Right ventricle myocardium inferior (tissue), 1 donor: ENCODE measurements around the gene TRAPPC12. TPM values are rescaled to one million over a fixed set of nuclear protein-coding genes. Genes with fewer than 3 reads are reported as not detected.
A peak's percentile ranks its signal among the peaks of the same experiment; 100 is the strongest.
"Not testable (repeated sequence)": the region's sequence is repeated elsewhere in the genome, so short reads cannot be mapped to it uniquely, and the experiment has no call there.

Experiments used
- ATAC-seq: fragments of 200-7000 bp; cut with Tn5 transposase; one replicate; pipeline ENCODE4 v1.9.1; 2020; ENCODE audit warnings: mild to moderate bottlenecking, moderate library complexity
- DNase-seq: peaks from one replicate; pipeline ENCODE4 v3.0.0; 2021; ENCODE audit errors: missing footprints
- intact Hi-C: fragments of 100-400 bp; cut with DNase I; formaldehyde crosslinking; loops from one replicate; pipeline ENCODE4 v1.11.0; 2022
- long read RNA-seq: library from polyadenylated mRNA; unstranded; transcript quantifications from one replicate; pipeline ENCODE4 v2.0.0, GENCODE V29; 2021
- total RNA-seq: library from RNA; stranded (reverse); fragmentation: NEBNext Ultra II Directional; extraction: Animal tissue kit (Norgen Biotek cat#: 25700); gene quantifications from one replicate; pipeline ENCODE4 v1.2.1, GENCODE V29; 2021
- donor health status: DM: no; HTN: yes; CAD: no; lungs with severe emphysema.

The TRAPPC12 gene
- 110 TPM for total RNA-seq
- long read RNA-seq, transcript TRAPPC12-201 (12 exons, 2,508 nt), result major isoform, 32 of 55 reads
- long read RNA-seq, partial matches to known transcripts, result 14 of 55 reads
- long read RNA-seq, other reads (novel, unspliced or antisense), result 7 of 55 reads

- peak; percentile 93 for ATAC-seq
- peak; percentile 96 for DNase-seq
- intact Hi-C loops, result loop anchor here (10.0 kb wide), 2 partner anchors 75 to 135 kb away; partner anchors contain the start of gene ADI1
Observed at GRCh38 chr2:3379647-3380534, at the start of gene TRAPPC12. TRAPPC12 (plus strand) TSS chr2:3379694; CDS start chr2:3387624, 7,930 bp downstream.

- ATAC-seq, result no peak
- no peak for DNase-seq
- intact Hi-C loops, result no loop called here
Observed at GRCh38 chr2:3332133-3332532, 47.4 kb upstream of the TRAPPC12 start.

- intact Hi-C loops, result no loop called here
- ATAC-seq, result peak; percentile 48
Observed at GRCh38 chr2:3334392-3335345, 44.8 kb upstream of the TRAPPC12 start.

GRCh38 chr2:3336844-3337243, 42.6 kb upstream of the TRAPPC12 start:
- ATAC-seq (no peak), DNase-seq (no peak)
- intact Hi-C loops, result no loop called here

More at GRCh38 chr2:3334392-3335345, 44.8 kb upstream of the TRAPPC12 start:
- DNase-seq, result peak; percentile 74

GRCh38 chr2:3338340-3338739, 41.2 kb upstream of the TRAPPC12 start:
- intact Hi-C loops, result no loop called here
- ATAC-seq (no peak), DNase-seq (no peak)

GRCh38 chr2:3340144-3340543, 39.4 kb upstream of the TRAPPC12 start:
- intact Hi-C loops, result no loop called here
- ATAC-seq (no peak), DNase-seq (no peak)

GRCh38 chr2:3341336-3341735, 38.2 kb upstream of the TRAPPC12 start:
- DNase-seq, result no peak
- ATAC-seq, result no peak
- intact Hi-C loops, result no loop called here

GRCh38 chr2:3342324-3342723, 37.2 kb upstream of the TRAPPC12 start:
- intact Hi-C loops, result no loop called here
- ATAC-seq (no peak), DNase-seq (no peak)

- no peak for ATAC-seq
- intact Hi-C loops, result no loop called here
Observed at GRCh38 chr2:3343012-3343411, 36.5 kb upstream of the TRAPPC12 start.

GRCh38 chr2:3344897-3345296, 34.6 kb upstream of the TRAPPC12 start:
- ATAC-seq (no peak), DNase-seq (no peak)
- intact Hi-C loops, result no loop called here

More at GRCh38 chr2:3343012-3343411, 36.5 kb upstream of the TRAPPC12 start:
- no peak for DNase-seq

- intact Hi-C loops, result no loop called here
- ATAC-seq (no peak), DNase-seq (no peak)
Observed at GRCh38 chr2:3345621-3346020, 33.9 kb upstream of the TRAPPC12 start.

- intact Hi-C loops, result no loop called here
- no peak for ATAC-seq
- no peak for DNase-seq
Observed at GRCh38 chr2:3348767-3349166, 30.7 kb upstream of the TRAPPC12 start.

GRCh38 chr2:3349211-3349693, 30.2 kb upstream of the TRAPPC12 start:
- peak; percentile 46 for ATAC-seq
- intact Hi-C loops, result no loop called here
- no peak for DNase-seq

- intact Hi-C loops, result no loop called here
- ATAC-seq (no peak), DNase-seq (no peak)
Observed at GRCh38 chr2:3354986-3355385, 24.5 kb upstream of the TRAPPC12 start.

- intact Hi-C loops, result no loop called here
- ATAC-seq (no peak), DNase-seq (no peak)
Observed at GRCh38 chr2:3355951-3356569, 23.4 kb upstream of the TRAPPC12 start.

- intact Hi-C loops, result no loop called here
- ATAC-seq (no peak), DNase-seq (no peak)
Observed at GRCh38 chr2:3356799-3357198, 22.7 kb upstream of the TRAPPC12 start.

- ATAC-seq, intact Hi-C loops: not testable (repeated sequence)
Observed at GRCh38 chr2:3357446-3357845, 22.0 kb upstream of the TRAPPC12 start.

GRCh38 chr2:3357926-3358325, 21.6 kb upstream of the TRAPPC12 start:
- DNase-seq (no peak), ATAC-seq (no peak)
- intact Hi-C loops, result no loop called here

More at GRCh38 chr2:3357446-3357845, 22.0 kb upstream of the TRAPPC12 start:
- DNase-seq, result not testable (repeated sequence)
